HL-60 (cell line): ENCODE data around the gene CTBP2.

Source experiments
- DNase-seq, 2 experiments: peaks; one replicate each; pipeline ENCODE4 v3.0.0-alpha.2; 2010 to 2020; ENCODE audit warnings: low read depth in 1 of 2, low spot score in 1 of 2
- H3K27ac ChIP-seq: fragments of 250-450 bp; sonication (Bioruptor Pico); replicated peaks from 2 replicates; pipeline ENCODE4 v1.5.1; 2020; ENCODE audit warnings: mild to moderate bottlenecking, moderate library complexity
- H3K27me3 ChIP-seq: fragments of 250-450 bp; sonication (Bioruptor Pico); 2 replicates; pipeline ENCODE4 v1.5.1; 2021; ENCODE audit warnings: mild to moderate bottlenecking, moderate library complexity; ENCODE audit not compliant: insufficient read depth, poor library complexity, severe bottlenecking
- H3K4me3 ChIP-seq: replicated peaks from 2 replicates; pipeline ENCODE4 v1.5.1; 2011; ENCODE audit warnings: mild to moderate bottlenecking, control low read depth, low read length; ENCODE audit not compliant: insufficient read depth
- GABPA ChIP-seq: IDR thresholded peaks from 2 replicates; pipeline ENCODE4 v1.6.1; 2012; ENCODE audit warnings: low read depth
- POLR2AphosphoS5 ChIP-seq: IDR thresholded peaks from 2 replicates; pipeline ENCODE4 v1.6.1; 2012; ENCODE audit warnings: low read depth
- REST ChIP-seq: IDR thresholded peaks from 2 replicates; pipeline ENCODE4 v1.6.1; 2012; ENCODE audit warnings: low read depth; ENCODE audit not compliant: insufficient replicate concordance
- SPI1 ChIP-seq: IDR thresholded peaks from 2 replicates; pipeline ENCODE4 v1.6.1; 2012; ENCODE audit warnings: low read depth, mild to moderate bottlenecking, borderline replicate concordance
- TF ChIP-seq, protein P1 (sequence below): IDR thresholded peaks from one replicate; pipeline ENCODE4 v1.5.1; 2011; ENCODE audit warnings: low read length, control low read depth, inconsistent platforms; ENCODE audit not compliant: insufficient read depth

The CTBP2 gene

DNA sequence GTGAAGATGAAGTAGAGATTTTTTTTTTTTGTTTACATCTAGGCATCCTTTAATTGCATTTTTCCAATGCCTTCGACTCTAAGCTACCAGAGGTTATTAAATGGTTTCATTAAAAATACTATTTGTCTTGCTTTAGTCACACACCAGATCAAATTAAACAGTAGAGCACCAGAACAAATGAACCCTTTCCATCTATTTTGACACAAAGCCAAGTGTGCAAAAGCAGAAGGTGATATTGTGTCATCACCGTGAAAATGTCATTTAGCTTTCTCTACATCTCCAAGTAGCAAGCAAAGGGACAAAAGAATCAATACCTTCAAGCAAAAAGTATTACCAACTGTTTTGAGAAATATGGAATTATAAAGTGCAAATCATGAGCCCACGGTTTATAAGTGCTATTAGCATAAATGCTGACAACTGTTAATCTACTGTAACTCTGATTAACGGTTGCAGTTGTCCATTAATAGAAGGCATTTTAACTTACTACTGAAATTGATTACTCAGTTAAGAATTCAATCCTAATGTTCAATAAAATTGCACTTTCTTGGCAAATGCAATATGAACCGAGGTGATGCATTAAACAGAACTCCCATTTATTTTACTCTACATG, 49.1 kb downstream of the CTBP2 start:
- no peak for DNase-seq
- TF ChIP-seq SPI1 = no peak
- TF ChIP-seq, protein P1, sequence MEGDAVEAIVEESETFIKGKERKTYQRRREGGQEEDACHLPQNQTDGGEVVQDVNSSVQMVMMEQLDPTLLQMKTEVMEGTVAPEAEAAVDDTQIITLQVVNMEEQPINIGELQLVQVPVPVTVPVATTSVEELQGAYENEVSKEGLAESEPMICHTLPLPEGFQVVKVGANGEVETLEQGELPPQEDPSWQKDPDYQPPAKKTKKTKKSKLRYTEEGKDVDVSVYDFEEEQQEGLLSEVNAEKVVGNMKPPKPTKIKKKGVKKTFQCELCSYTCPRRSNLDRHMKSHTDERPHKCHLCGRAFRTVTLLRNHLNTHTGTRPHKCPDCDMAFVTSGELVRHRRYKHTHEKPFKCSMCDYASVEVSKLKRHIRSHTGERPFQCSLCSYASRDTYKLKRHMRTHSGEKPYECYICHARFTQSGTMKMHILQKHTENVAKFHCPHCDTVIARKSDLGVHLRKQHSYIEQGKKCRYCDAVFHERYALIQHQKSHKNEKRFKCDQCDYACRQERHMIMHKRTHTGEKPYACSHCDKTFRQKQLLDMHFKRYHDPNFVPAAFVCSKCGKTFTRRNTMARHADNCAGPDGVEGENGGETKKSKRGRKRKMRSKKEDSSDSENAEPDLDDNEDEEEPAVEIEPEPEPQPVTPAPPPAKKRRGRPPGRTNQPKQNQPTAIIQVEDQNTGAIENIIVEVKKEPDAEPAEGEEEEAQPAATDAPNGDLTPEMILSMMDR = no peak
- no peak for TF ChIP-seq GABPA
- no peak for TF ChIP-seq POLR2AphosphoS5
- TF ChIP-seq REST = no peak
- Histone ChIP-seq H3K4me3 (no peak overlapping the region), H3K27me3 (no peaks in the 10 kb centered on the region), H3K27ac (no peak overlapping the region)

- Histone ChIP-seq H3K27me3 (no peaks in the 10 kb centered on the region), H3K4me3 (no peak overlapping the region), H3K27ac (no peak overlapping the region)
- no peak for TF ChIP-seq GABPA
- TF ChIP-seq REST = no peak
- no peak for TF ChIP-seq SPI1
- no peak for DNase-seq
These were observed 52.3 kb downstream of the CTBP2 start for GRCh38 chr10:125107965-125108580.

DNA sequence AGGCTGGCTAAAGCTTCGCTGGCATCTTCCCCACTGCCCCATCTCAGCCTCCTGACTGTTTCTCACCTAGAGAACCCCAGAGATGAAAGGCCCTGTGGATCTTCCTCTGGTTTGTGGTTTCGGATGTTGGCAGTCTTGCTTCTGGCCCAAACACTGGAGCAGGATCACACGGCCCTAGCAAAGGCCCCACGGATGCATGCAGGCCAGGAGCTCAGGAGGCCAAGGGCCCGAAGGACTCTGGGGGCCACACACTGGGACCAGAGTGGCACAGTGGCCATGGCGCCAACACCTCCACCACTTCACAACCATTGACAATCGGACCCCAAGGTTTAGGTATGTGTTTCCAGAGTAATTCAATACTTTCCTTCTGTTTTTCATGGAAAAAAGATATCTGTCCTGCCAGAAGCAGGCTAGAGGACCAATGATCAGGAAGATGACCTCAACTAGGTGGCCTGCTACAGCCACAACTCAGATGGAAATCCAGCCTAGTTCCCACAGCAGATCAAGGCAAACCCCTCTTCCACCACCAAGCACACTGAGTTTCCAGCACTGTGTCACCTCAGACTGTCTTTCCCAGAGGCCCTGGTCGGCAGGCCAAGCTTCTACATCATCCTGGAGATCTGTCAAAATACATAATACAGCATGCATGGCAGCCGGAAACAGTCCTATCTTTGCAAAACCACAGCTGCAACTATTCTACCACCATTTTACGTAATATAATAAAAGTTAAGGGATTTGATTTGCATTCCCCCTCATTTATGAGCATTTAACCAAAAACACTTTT, 53.0 kb downstream of the CTBP2 start:
- TF ChIP-seq SPI1 (no peak), GABPA (no peak), POLR2AphosphoS5 (no peak), REST (no peak)
- TF ChIP-seq, protein P1 = no peak
- Histone ChIP-seq H3K27ac (no peak overlapping the region), H3K4me3 (no peak overlapping the region), H3K27me3 (no peaks in the 10 kb centered on the region)
- DNase-seq = no peak
